ENCODE results near the gene LRRC4C.

GRCh38 chr11:41044747-41045146 lies 414.7 kb downstream of the LRRC4C start:
- TF ChIP-seq EZH2 (IDR thresholded peaks at IDR 0.05; ENCODE audit: borderline replicate concordance, low read length): no peak
- TF ChIP-seq CTCF (IDR thresholded peaks at IDR 0.05; ENCODE audit: low read length): no peak

Measured in OCI-LY1 (cell line).